GM23338 (cell line): ENCODE results near the gene SYNDIG1. TPM values are rescaled to one million over a fixed set of nuclear protein-coding genes. Genes with fewer than 3 reads are reported as not detected.

ENCODE experiments used
- ATAC-seq: fragments of 200-7000 bp; cut with Tn5 transposase; 3 replicates; pipeline ENCODE4 v1.9.1; 2020
- DNase-seq: peaks from one replicate; pipeline ENCODE4 v3.0.0-alpha.2; 2015; ENCODE audit warnings: low spot score
- H2AFZ ChIP-seq: fragments of 200-600 bp; sonication (generic); 2 replicates; pipeline ENCODE4 v1.8.0; 2016; ENCODE audit warnings: antibody characterized with exemption, mild to moderate bottlenecking, moderate library complexity
- H3F3A ChIP-seq: fragments of 200-600 bp; sonication (generic); replicated peaks from 2 replicates; pipeline ENCODE4 v1.8.0; 2017; ENCODE audit warnings: antibody characterized with exemption, mixed run types, low read depth
- H3K27ac ChIP-seq: fragments of 200-600 bp; sonication (generic); 2 replicates; pipeline ENCODE4 v1.6.1; 2016; ENCODE audit warnings: low read depth
- H3K27me3 ChIP-seq: fragments of 200-600 bp; sonication (generic); 2 replicates; pipeline ENCODE4 v1.8.0; 2016; ENCODE audit warnings: mild to moderate bottlenecking, mixed run types, moderate library complexity; ENCODE audit not compliant: insufficient read depth
- H3K36me3 ChIP-seq: fragments of 200-600 bp; sonication (generic); 2 replicates; pipeline ENCODE4 v1.8.0; 2016; ENCODE audit warnings: mild to moderate bottlenecking; ENCODE audit not compliant: insufficient read depth
- H3K4me1 ChIP-seq: fragments of 200-600 bp; sonication (generic); 2 replicates; pipeline ENCODE4 v1.8.0; 2016; ENCODE audit warnings: mild to moderate bottlenecking, moderate library complexity; ENCODE audit not compliant: insufficient read depth
- H3K4me2 ChIP-seq: fragments of 200-600 bp; sonication (generic); 2 replicates; pipeline ENCODE4 v1.7.1; 2017; ENCODE audit warnings: mixed run types
- H3K4me3 ChIP-seq: fragments of 200-600 bp; sonication (generic); 2 replicates; pipeline ENCODE4 v1.6.1; 2016; ENCODE audit warnings: mixed run types
- H3K79me2 ChIP-seq: fragments of 200-600 bp; sonication (generic); replicated peaks from 2 replicates; pipeline ENCODE4 v1.8.0; 2017; ENCODE audit warnings: mild to moderate bottlenecking; ENCODE audit not compliant: insufficient read depth
- H3K9me2 ChIP-seq: fragments of 200-600 bp; sonication (generic); 2 replicates; pipeline ENCODE4 v1.8.0; 2017; ENCODE audit not compliant: insufficient read depth
- H4K20me1 ChIP-seq: fragments of 200-600 bp; sonication (generic); replicated peaks from 2 replicates; pipeline ENCODE4 v1.8.0; 2017; ENCODE audit warnings: mild to moderate bottlenecking; ENCODE audit not compliant: insufficient read depth
- H3K27ac Mint-ChIP-seq: 2 replicates; pipeline ENCODE4 v1.8.0; 2020; ENCODE audit warnings: inconsistent platforms, mild to moderate bottlenecking, moderate library complexity, mixed read lengths
- H3K27me3 Mint-ChIP-seq: 3 replicates; pipeline ENCODE4 v1.8.0; 2022; ENCODE audit warnings: low read depth, mild to moderate bottlenecking, moderate library complexity, mixed read lengths, inconsistent platforms; ENCODE audit not compliant: insufficient read depth, poor library complexity
- H3K36me3 Mint-ChIP-seq: 3 replicates; pipeline ENCODE4 v1.8.0; 2021; ENCODE audit warnings: low read depth, mild to moderate bottlenecking, inconsistent platforms, moderate library complexity, mixed read lengths
- H3K4me1 Mint-ChIP-seq: 3 replicates; pipeline ENCODE4 v1.8.0; 2020; ENCODE audit warnings: mild to moderate bottlenecking, inconsistent platforms, mixed read lengths
- H3K4me3 Mint-ChIP-seq: 3 replicates; pipeline ENCODE4 v1.8.0; 2021; ENCODE audit warnings: moderate library complexity, mild to moderate bottlenecking, inconsistent platforms, mixed read lengths
- H3K9me3 Mint-ChIP-seq: 3 replicates; pipeline ENCODE4 v1.8.0; 2020; ENCODE audit warnings: moderate library complexity, mild to moderate bottlenecking, inconsistent platforms, mixed read lengths
- CREB1 ChIP-seq: fragments of 250-450 bp; sonication (Bioruptor Pico); IDR thresholded peaks from 2 replicates; pipeline ENCODE4 v1.5.0; 2020; ENCODE audit warnings: low read depth, mild to moderate bottlenecking, moderate library complexity
- CTCF ChIP-seq, 2 experiments: fragments of 200-600 bp in 1 of 2; sonication (generic) in 1 of 2; conservative IDR thresholded peaks; 2 replicates each; pipeline versions ENCODE4 v1.5.1 to v1.6.1; 2016 to 2017; ENCODE audit warnings: antibody characterized with exemption in 2 of 2, low read depth in 2 of 2, mild to moderate bottlenecking in 2 of 2, moderate library complexity in 1 of 2
- ETS1 ChIP-seq: IDR thresholded peaks from 2 replicates; pipeline ENCODE4 v1.6.1; 2016; ENCODE audit warnings: antibody characterized with exemption
- EZH2 ChIP-seq: fragments of 200-600 bp; sonication (generic); IDR thresholded peaks from one replicate; pipeline ENCODE4 v1.8.0; 2017; ENCODE audit warnings: antibody characterized with exemption, mild to moderate bottlenecking, low read depth; ENCODE audit not compliant: unreplicated experiment
- EZH2phosphoT487 ChIP-seq: fragments of 200-600 bp; sonication (generic); IDR thresholded peaks from one replicate; pipeline ENCODE4 v1.8.1; 2018; ENCODE audit warnings: antibody characterized with exemption; ENCODE audit not compliant: unreplicated experiment
- JUNB ChIP-seq: IDR thresholded peaks from one replicate; pipeline ENCODE4 v1.6.1; 2016; ENCODE audit warnings: antibody characterized with exemption; ENCODE audit not compliant: unreplicated experiment
- NANOG ChIP-seq: IDR thresholded peaks from 2 replicates; pipeline ENCODE4 v1.6.1; 2016; ENCODE audit warnings: antibody characterized with exemption, borderline replicate concordance
- POLR2AphosphoS5 ChIP-seq: IDR thresholded peaks from 2 replicates; pipeline ENCODE4 v1.6.1; 2016; ENCODE audit warnings: antibody characterized with exemption, low read depth
- REST ChIP-seq: IDR thresholded peaks from one replicate; pipeline ENCODE4 v1.6.1; 2018; ENCODE audit warnings: antibody characterized with exemption; ENCODE audit not compliant: unreplicated experiment
- ZNF114 ChIP-seq: fragments of 250-450 bp; sonication (Bioruptor Pico); IDR thresholded peaks from 2 replicates; pipeline ENCODE4 v1.5.0; 2020; ENCODE audit warnings: mild to moderate bottlenecking, moderate library complexity
- ZNF331 ChIP-seq: fragments of 250-450 bp; sonication (Bioruptor Pico); IDR thresholded peaks from 2 replicates; pipeline ENCODE4 v1.5.0; 2020; ENCODE audit warnings: low read depth, mild to moderate bottlenecking, moderate library complexity
- ZNF462 ChIP-seq: fragments of 250-450 bp; sonication (Bioruptor Pico); IDR thresholded peaks from 2 replicates; pipeline ENCODE4 v1.5.0; 2020; ENCODE audit warnings: mild to moderate bottlenecking, moderate library complexity
- polyA plus RNA-seq: library from polyadenylated mRNA; unstranded; fragments of >200 nt; fragmentation: Nextera tagmentation; extraction: Ambion mirVana; gene quantifications from 2 replicates; pipeline ENCODE4 v1.2.1, GENCODE V29; 2016
- total RNA-seq: library from RNA; depleted of rRNA; stranded (reverse); fragments of >200 nt; shearing (Covaris generic); gene quantifications from 2 replicates; pipeline ENCODE4 v1.2.3, GENCODE V29; 2014

Gene SYNDIG1
- total and polyA plus RNA-seq, 2 experiments from 2014 or later = 2.8 to 4.8 TPM

GRCh38 chr20:24610341-24611115 is 141.1 kb downstream of the SYNDIG1 start:
- no peak overlapping the region for H3K27ac Mint-ChIP-seq
- Histone ChIP-seq H3K27ac (no peak overlapping the region), H3K4me1 (peaks cover 8% of the 10 kb centered on the region), H3K4me2 (0 out of 2 replicates have a peak overlapping the region, but pooled peaks have one; percentile 6), H3K79me2 (no peaks in the 10 kb centered on the region), H3K36me3 (no peaks in the 10 kb centered on the region), H2AFZ (no peak overlapping the region), H3F3A (no peaks in the 10 kb centered on the region), H4K20me1 (no peaks in the 10 kb centered on the region; the same call in 1 of the 2 replicates), H3K4me3 (no peak overlapping the region), H3K27me3 (no peaks in the 10 kb centered on the region), H3K9me2 (0 out of 2 replicates have a peak, but pooled peaks cover 7% of the 10 kb centered on the region)
- H3K4me3 Mint-ChIP-seq = no peak overlapping the region
- no peaks in the 10 kb centered on the region for H3K9me3 Mint-ChIP-seq
- peak; percentile 50 for ATAC-seq
- peak; percentile 24 for DNase-seq
- no peak for TF ChIP-seq REST
- TF ChIP-seq ETS1 = no peak
- no peak for TF ChIP-seq CREB1
- no peak for TF ChIP-seq ZNF331 (CRISPR knock-in tag)
- no peak for TF ChIP-seq EZH2
- TF ChIP-seq ZNF462 (CRISPR knock-in tag) = peak; percentile 59; the same call in 1 of the 2 replicates
- TF ChIP-seq NANOG = peak; percentile 25; the same call in 1 of the 2 replicates
- TF ChIP-seq ZNF114 (CRISPR knock-in tag) = no peak
- no peak for TF ChIP-seq POLR2AphosphoS5
- TF ChIP-seq CTCF (conservative IDR thresholded peaks at IDR 0.05; ENCODE audit: low read depth in 2 of 2) = no peak
- TF ChIP-seq JUNB = no peak
- no peak for TF ChIP-seq EZH2phosphoT487
- no peaks in the 10 kb centered on the region for H3K27me3 Mint-ChIP-seq
- no peaks in the 10 kb centered on the region for H3K36me3 Mint-ChIP-seq
- H3K4me1 Mint-ChIP-seq = peaks cover 20% of the 10 kb centered on the region
